ENCODE data around the gene CTNNA3.

Gene CTNNA3

GRCh38 chr10:66291133-66291532, 1404.9 kb downstream of the CTNNA3 start:
- no peak for DNase-seq (ENCODE audit: low spot score)

GRCh38 chr10:66284621-66285020, 1411.4 kb downstream of the CTNNA3 start:
- no peak for DNase-seq (ENCODE audit: low spot score)

GRCh38 chr10:66283874-66284464, 1412.0 kb downstream of the CTNNA3 start:
- DNase-seq (ENCODE audit: low spot score), result no peak

GRCh38 chr10:66283064-66283463, 1412.9 kb downstream of the CTNNA3 start:
- no peak for DNase-seq (ENCODE audit: low spot score)

- DNase-seq (ENCODE audit: low spot score), result no peak
These were observed 1414.7 kb downstream of the CTNNA3 start for GRCh38 chr10:66281327-66281726.

- no peak for DNase-seq (ENCODE audit: low spot score)
These were observed 1418.5 kb downstream of the CTNNA3 start for GRCh38 chr10:66277481-66277880.

- DNase-seq (ENCODE audit: low spot score), result no peak
These were observed 1422.0 kb downstream of the CTNNA3 start for GRCh38 chr10:66273966-66274519.

GRCh38 chr10:66265398-66265797, 1430.6 kb downstream of the CTNNA3 start:
- no peak for DNase-seq (ENCODE audit: low spot score)

- no peak for DNase-seq (ENCODE audit: low spot score)
These were observed 1436.2 kb downstream of the CTNNA3 start for GRCh38 chr10:66259836-66260235.

- DNase-seq (ENCODE audit: low spot score), result no peak
These were observed 1437.3 kb downstream of the CTNNA3 start for GRCh38 chr10:66258693-66259092.

- no peak for DNase-seq (ENCODE audit: low spot score)
These were observed 1438.2 kb downstream of the CTNNA3 start for GRCh38 chr10:66257801-66258200.

- no peak for DNase-seq (ENCODE audit: low spot score)
These were observed 1443.0 kb downstream of the CTNNA3 start for GRCh38 chr10:66252986-66253385.

- no peak for DNase-seq (ENCODE audit: low spot score)
These were observed 1449.8 kb downstream of the CTNNA3 start for GRCh38 chr10:66246177-66246576.

GRCh38 chr10:66244953-66245352, 1451.0 kb downstream of the CTNNA3 start:
- DNase-seq (ENCODE audit: low spot score), result no peak

- DNase-seq (ENCODE audit: low spot score), result no peak
These were observed 1453.1 kb downstream of the CTNNA3 start for GRCh38 chr10:66242885-66243284.

GRCh38 chr10:66239062-66239461, 1456.9 kb downstream of the CTNNA3 start:
- no peak for DNase-seq (ENCODE audit: low spot score)

- no peak for DNase-seq (ENCODE audit: low spot score)
These were observed 1457.7 kb downstream of the CTNNA3 start for GRCh38 chr10:66238343-66238742.

- no peak for DNase-seq (ENCODE audit: low spot score)
These were observed 1461.1 kb downstream of the CTNNA3 start for GRCh38 chr10:66234872-66235271.

- DNase-seq (ENCODE audit: low spot score), result no peak
These were observed 1467.1 kb downstream of the CTNNA3 start for GRCh38 chr10:66228887-66229286.

- no peak for DNase-seq (ENCODE audit: low spot score)
These were observed 1472.3 kb downstream of the CTNNA3 start for GRCh38 chr10:66223656-66224055.

GRCh38 chr10:66222462-66223046, 1473.4 kb downstream of the CTNNA3 start:
- DNase-seq (ENCODE audit: low spot score), result no peak

- no peak for DNase-seq (ENCODE audit: low spot score)
These were observed 1476.9 kb downstream of the CTNNA3 start for GRCh38 chr10:66218981-66219587.

GRCh38 chr10:66218289-66218688, 1477.7 kb downstream of the CTNNA3 start:
- no peak for DNase-seq (ENCODE audit: low spot score)
